Lower leg skin (tissue), 4 donors: ENCODE results near the gene CPSF4L. TPM values are rescaled to one million over a fixed set of nuclear protein-coding genes. Genes with fewer than 3 reads are reported as not detected.

Source experiments
- DNase-seq, 2 donors: peaks; one replicate each; pipeline ENCODE4 v3.0.0-alpha.2; 2019; ENCODE audit warnings: low spot score in 2 of 2
- H3K4me3 ChIP-seq: fragments of 200-600 bp; sonication (generic); 2 replicates; pipeline ENCODE4 v1.5.1; 2017; ENCODE audit warnings: mild to moderate bottlenecking, low read depth; ENCODE audit not compliant: poor library complexity, severe bottlenecking
- CTCF ChIP-seq, 3 donors: fragments of 450-650 bp; IDR thresholded peaks; one replicate each; pipeline ENCODE4 v1.5.1; 2016; ENCODE audit warnings: antibody characterized with exemption in 3 of 3, mild to moderate bottlenecking in 3 of 3, moderate library complexity in 2 of 3
- POLR2A ChIP-seq, 2 donors: fragments of 450-650 bp; IDR thresholded peaks; one replicate each; pipeline ENCODE4 v1.6.1; 2016 to 2017; ENCODE audit warnings: antibody characterized with exemption in 2 of 2, mild to moderate bottlenecking in 1 of 2, moderate library complexity in 1 of 2
- WGBS, 2 donors: methylation state at CpG; one replicate each; pipeline ENCODE4 v1.1.5; 2018; 5-methylcytosine and 5-hydroxymethylcytosine counted together
- intact Hi-C: fragments of 100-400 bp; cut with DNase I; formaldehyde crosslinking; loops from one replicate; pipeline ENCODE4 v1.15.0; 2023; ENCODE audit warnings: low total_unique reads
- total RNA-seq, 4 donors: library from RNA; depleted of rRNA; stranded (reverse); fragments of >200 nt; gene quantifications; one replicate each; pipeline ENCODE4 v1.1.0, GENCODE V29; 2016

CPSF4L gene
- total RNA-seq, 4 donors from 2014 or later = not detected

- TF ChIP-seq CTCF (IDR thresholded peaks at IDR 0.05) (no peak), POLR2A (IDR thresholded peaks at IDR 0.05) (no peak)
- WGBS, 2 donors = 87 to 90% methylated on average over 10 of the region's 10 CpGs
- H3K4me3 ChIP-seq = no peak overlapping the region
- no peak for DNase-seq
- intact Hi-C loops = no loop called here
Observed at GRCh38 chr17:73248532-73248931, 13.1 kb downstream of the CPSF4L start.

GRCh38 chr17:73247726-73248125, 14.0 kb downstream of the CPSF4L start:
- TF ChIP-seq CTCF (IDR thresholded peaks at IDR 0.05) = no peak
- intact Hi-C loops = no loop called here
- 84 to 89% methylated on average over 2 of the region's 2 CpGs for WGBS, 2 donors
- DNase-seq = no peak
- no peak overlapping the region for H3K4me3 ChIP-seq

GRCh38 chr17:73240561-73240960, 21.1 kb downstream of the CPSF4L start:
- no peak for DNase-seq
- no peak overlapping the region for H3K4me3 ChIP-seq
- 78 to 83% methylated on average over 2 of the region's 2 CpGs for WGBS, 2 donors
- TF ChIP-seq POLR2A (IDR thresholded peaks at IDR 0.05) (no peak), CTCF (IDR thresholded peaks at IDR 0.05) (no peak)
- intact Hi-C loops = no loop called here

GRCh38 chr17:73237714-73238113, 24.0 kb downstream of the CPSF4L start:
- intact Hi-C loops = no loop called here
- TF ChIP-seq POLR2A (IDR thresholded peaks at IDR 0.05) (no peak), CTCF (IDR thresholded peaks at IDR 0.05) (no peak)
- H3K4me3 ChIP-seq = no peak overlapping the region
- no peak for DNase-seq
- 68 to 73% methylated on average over 6 of the region's 6 CpGs for WGBS, 2 donors

GRCh38 chr17:73234736-73235135, 26.9 kb downstream of the CPSF4L start:
- intact Hi-C loops = no loop called here
- WGBS, 2 donors = 86 to 91% methylated on average over 10 of the region's 10 CpGs

More at GRCh38 chr17:73234736-73235135, 26.9 kb downstream of the CPSF4L start:
- no peak for TF ChIP-seq POLR2A (IDR thresholded peaks at IDR 0.05)
- TF ChIP-seq CTCF (IDR thresholded peaks at IDR 0.05) = no peak
- no peak for DNase-seq
- H3K4me3 ChIP-seq = no peak overlapping the region
